Keratinocyte (primary cell): Measurements from ENCODE around the gene COPZ1. TPM values are rescaled to one million over a fixed set of nuclear protein-coding genes. Genes with fewer than 3 reads are reported as not detected.

Source experiments
- DNase-seq: peaks from one replicate; pipeline ENCODE4 v3.0.0-alpha.2; 2011; ENCODE audit warnings: low read depth, missing footprints, low spot score
- FAIRE-seq: peaks from 2 replicates; lab custom pipeline; 2011; peaks lifted over from hg19 to GRCh38; lab: Jason Lieb, UNC
- H2AFZ ChIP-seq: 2 replicates; pipeline ENCODE4 v1.6.0; 2012; ENCODE audit warnings: low read length, control low read depth, inconsistent platforms; ENCODE audit not compliant: control insufficient read depth
- H3K27ac ChIP-seq: 2 replicates; pipeline ENCODE4 v1.5.1; 2011; ENCODE audit warnings: low read length; ENCODE audit not compliant: control insufficient read depth, insufficient read depth
- H3K27me3 ChIP-seq: 3 replicates; pipeline ENCODE4 v1.6.0; 2011; ENCODE audit warnings: low read length; ENCODE audit not compliant: control insufficient read depth, insufficient read depth; ENCODE audit errors: extremely low read depth
- H3K36me3 ChIP-seq, 2 experiments: 2 replicates in 1 of 2; 3 replicates in 1 of 2; pipeline ENCODE4 v1.5.1; 2011; ENCODE audit warnings: low read length in 2 of 2, mild to moderate bottlenecking in 1 of 2; ENCODE audit not compliant: control insufficient read depth in 2 of 2, insufficient read depth in 2 of 2; ENCODE audit errors: extremely low read depth in 1 of 2
- H3K4me1 ChIP-seq: 3 replicates; pipeline ENCODE4 v1.5.1; 2011; ENCODE audit warnings: low read length; ENCODE audit not compliant: control insufficient read depth, insufficient read depth; ENCODE audit errors: extremely low read depth
- H3K4me2 ChIP-seq: 3 replicates; pipeline ENCODE4 v1.6.0; 2011; ENCODE audit warnings: low read depth, low read length; ENCODE audit not compliant: control insufficient read depth, insufficient read depth; ENCODE audit errors: extremely low read depth
- H3K4me3 ChIP-seq, 3 experiments: fragments of 200-600 bp in 1 of 3; sonication (generic) in 1 of 3; 2 replicates in 2 of 3; 3 replicates in 1 of 3; pipeline ENCODE4 v1.5.1; 2011 to 2016; ENCODE audit warnings: low read length in 3 of 3, mild to moderate bottlenecking in 3 of 3, control low read depth in 2 of 3, inconsistent platforms in 1 of 3, low read depth in 1 of 3, mixed read lengths in 1 of 3, mixed run types in 1 of 3, moderate library complexity in 1 of 3; ENCODE audit not compliant: control insufficient read depth in 2 of 3, insufficient read depth in 2 of 3; ENCODE audit errors: extremely low read depth in 1 of 3
- H3K79me2 ChIP-seq: 2 replicates; pipeline ENCODE4 v1.6.0; 2012; ENCODE audit warnings: low read length; ENCODE audit not compliant: control insufficient read depth, insufficient read depth
- H3K9ac ChIP-seq: 3 replicates; pipeline ENCODE4 v1.6.0; 2011; ENCODE audit warnings: low read length; ENCODE audit not compliant: control insufficient read depth, insufficient read depth; ENCODE audit errors: extremely low read depth
- H3K9me1 ChIP-seq: 3 replicates; pipeline ENCODE4 v1.6.0; 2011; ENCODE audit warnings: low read length; ENCODE audit not compliant: control insufficient read depth, insufficient read depth; ENCODE audit errors: extremely low read depth
- H3K9me3 ChIP-seq: 2 replicates; pipeline ENCODE4 v1.5.1; 2012; ENCODE audit warnings: low read depth, low read length; ENCODE audit not compliant: control insufficient read depth
- H4K20me1 ChIP-seq: 3 replicates; pipeline ENCODE4 v1.6.0; 2011; ENCODE audit warnings: low read length; ENCODE audit not compliant: control insufficient read depth, insufficient read depth; ENCODE audit errors: extremely low read depth
- CTCF ChIP-seq, 3 experiments: IDR thresholded peaks in 1 of 3; conservative IDR thresholded peaks in 1 of 3; optimal IDR thresholded peaks in 1 of 3; 2 replicates in 2 of 3; 3 replicates in 1 of 3; pipeline versions ENCODE3 to v1.5.1; 2011; ENCODE audit warnings: low read length in 3 of 3, mild to moderate bottlenecking in 3 of 3, moderate library complexity in 2 of 3, control low read depth in 1 of 3, inconsistent platforms in 1 of 3; ENCODE audit not compliant: insufficient read depth in 2 of 3; ENCODE audit errors: extremely low read depth in 1 of 3
- EZH2 ChIP-seq: IDR thresholded peaks from one replicate; pipeline ENCODE4 v1.6.1; 2012; ENCODE audit warnings: inconsistent platforms, mild to moderate bottlenecking, low read length, moderate library complexity
- dilution Hi-C: fragments of 300-500 bp; cut with MboI; formaldehyde crosslinking; loops from one replicate; pipeline ENCODE4 v1.7.0; 2020; ENCODE audit warnings: low sequenced_read_pairs; ENCODE audit not compliant: extremely low pct_ligation_motif_present
- polyA plus RNA-seq, 5 experiments: library from polyadenylated mRNA; depleted of rRNA in 3 of 5; stranded (reverse) in 3 of 5; stranded (forward) in 1 of 5; unstranded in 1 of 5; fragments of >200 nt; gene quantifications; 1 replicate in 1 of 5; 2 replicates in 3 of 5; 3 replicates in 1 of 5; pipeline versions ENCODE4 v1.2.1 to v1.2.3, GENCODE V29; 2011 to 2012; ENCODE audit warnings: missing spikeins in 2 of 5, low read depth in 1 of 5, low replicate concordance in 1 of 5

The COPZ1 gene
- polyA plus RNA-seq, 1 donor (not counting 4 experiments of a cell fraction or from before 2014, with no cell fraction given): 280 TPM

GRCh38 chr12:54304187-54304810, 20.6 kb upstream of the COPZ1 start:
- H3K4me3 ChIP-seq: no peak overlapping the region
- H3K4me1 ChIP-seq: peaks cover 35% of the 10 kb centered on the region
- no peak for TF ChIP-seq EZH2
- no peak for TF ChIP-seq CTCF (optimal IDR thresholded peaks at IDR 0.05 in 1 of 3, IDR thresholded peaks at IDR 0.05 in 1 of 3, conservative IDR thresholded peaks at IDR 0.05 in 1 of 3; ENCODE audit: extremely low read depth in 1 of 3, insufficient read depth in 2 of 3, low read length in 3 of 3)
- no peaks in the 10 kb centered on the region for H3K36me3 ChIP-seq
- dilution Hi-C loops: no loop called here
- H3K9me1 ChIP-seq: no peaks in the 10 kb centered on the region
- no peak overlapping the region for H3K9ac ChIP-seq
- no peaks in the 10 kb centered on the region for H3K79me2 ChIP-seq
- H3K9me3 ChIP-seq: no peaks in the 10 kb centered on the region
- no peaks in the 10 kb centered on the region for H3K27me3 ChIP-seq
- H3K27ac ChIP-seq: no peak overlapping the region
- FAIRE-seq (no peak), DNase-seq (no peak)
- no peaks in the 10 kb centered on the region for H4K20me1 ChIP-seq
- no peak overlapping the region for H2AFZ ChIP-seq
- peak overlapping the region; percentile 39 for H3K4me2 ChIP-seq

GRCh38 chr12:54306925-54307741, 17.8 kb upstream of the COPZ1 start:
- Histone ChIP-seq H2AFZ (no peak overlapping the region), H3K9me1 (no peaks in the 10 kb centered on the region), H3K79me2 (no peaks in the 10 kb centered on the region), H3K9ac (no peak overlapping the region), H3K4me3 (no peak overlapping the region), H3K4me1 (peaks cover 15% of the 10 kb centered on the region), H3K27me3 (no peaks in the 10 kb centered on the region), H4K20me1 (no peaks in the 10 kb centered on the region), H3K9me3 (no peaks in the 10 kb centered on the region), H3K4me2 (no peak overlapping the region), H3K27ac (no peak overlapping the region), H3K36me3 (no peaks in the 10 kb centered on the region)
- no peak for FAIRE-seq
- peak; percentile 84 for DNase-seq
- dilution Hi-C loops: no loop called here
- no peak for TF ChIP-seq EZH2
